ENCODE data around the gene EPHA5.

The EPHA5 gene

DNA sequence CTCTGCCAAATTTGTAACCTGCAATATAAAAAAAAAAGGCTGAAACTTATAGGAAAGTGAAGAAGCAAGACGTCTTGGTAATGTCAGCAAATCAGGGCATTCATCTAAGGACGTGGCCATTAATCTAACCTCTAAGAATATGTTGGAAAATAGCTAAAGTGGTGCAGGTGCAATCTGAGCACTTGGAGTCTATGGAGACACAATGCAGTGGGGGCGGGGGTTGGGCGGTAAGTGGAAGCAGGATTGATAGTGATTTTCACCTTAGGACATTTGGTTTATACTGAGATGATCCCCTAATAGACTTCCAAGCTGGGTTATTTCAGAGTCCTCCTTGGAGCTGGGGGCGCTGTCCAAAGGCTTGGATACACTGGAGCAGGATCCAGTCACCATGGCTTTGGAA, 283.4 kb downstream of the EPHA5 start:
- H3K36me3 ChIP-seq (ENCODE audit: insufficient read depth, low read length): no peaks in the 10 kb centered on the region
- H3K27ac ChIP-seq (ENCODE audit: low read length): no peak overlapping the region
- no peak overlapping the region for H3K9ac ChIP-seq (ENCODE audit: low read depth, low read length)
- DNase-seq (no peak), ATAC-seq (ENCODE audit: insufficient read depth, low read depth) (no peak)
- no peaks in the 10 kb centered on the region for H4K20me1 ChIP-seq (ENCODE audit: insufficient read depth, low read length)
- no peaks in the 10 kb centered on the region for H3K27me3 ChIP-seq (ENCODE audit: insufficient read depth, low read length, poor library complexity)
- no peaks in the 10 kb centered on the region for H3K79me2 ChIP-seq (ENCODE audit: insufficient read depth, low read length)
- H3K4me2 ChIP-seq (ENCODE audit: insufficient read depth, low read length): no peak overlapping the region
- H3K9me3 ChIP-seq (ENCODE audit: insufficient read depth, low read length, severe bottlenecking): no peaks in the 10 kb centered on the region
- TF ChIP-seq, protein P1, sequence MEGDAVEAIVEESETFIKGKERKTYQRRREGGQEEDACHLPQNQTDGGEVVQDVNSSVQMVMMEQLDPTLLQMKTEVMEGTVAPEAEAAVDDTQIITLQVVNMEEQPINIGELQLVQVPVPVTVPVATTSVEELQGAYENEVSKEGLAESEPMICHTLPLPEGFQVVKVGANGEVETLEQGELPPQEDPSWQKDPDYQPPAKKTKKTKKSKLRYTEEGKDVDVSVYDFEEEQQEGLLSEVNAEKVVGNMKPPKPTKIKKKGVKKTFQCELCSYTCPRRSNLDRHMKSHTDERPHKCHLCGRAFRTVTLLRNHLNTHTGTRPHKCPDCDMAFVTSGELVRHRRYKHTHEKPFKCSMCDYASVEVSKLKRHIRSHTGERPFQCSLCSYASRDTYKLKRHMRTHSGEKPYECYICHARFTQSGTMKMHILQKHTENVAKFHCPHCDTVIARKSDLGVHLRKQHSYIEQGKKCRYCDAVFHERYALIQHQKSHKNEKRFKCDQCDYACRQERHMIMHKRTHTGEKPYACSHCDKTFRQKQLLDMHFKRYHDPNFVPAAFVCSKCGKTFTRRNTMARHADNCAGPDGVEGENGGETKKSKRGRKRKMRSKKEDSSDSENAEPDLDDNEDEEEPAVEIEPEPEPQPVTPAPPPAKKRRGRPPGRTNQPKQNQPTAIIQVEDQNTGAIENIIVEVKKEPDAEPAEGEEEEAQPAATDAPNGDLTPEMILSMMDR (IDR thresholded peaks at IDR 0.05; ENCODE audit: borderline replicate concordance, extremely low read depth, low read length, poor library complexity, severe bottlenecking): no peak
- TF ChIP-seq EZH2 (IDR thresholded peaks at IDR 0.05; ENCODE audit: borderline replicate concordance, low read depth, low read length, severe bottlenecking): no peak
- H2AFZ ChIP-seq (ENCODE audit: low read depth, low read length): no peak overlapping the region
- H3K4me3 ChIP-seq (ENCODE audit: low read depth in 1 of 2, low read length in 2 of 2): no peak overlapping the region
- H3K4me1 ChIP-seq (ENCODE audit: insufficient read depth, low read length): no peaks in the 10 kb centered on the region

DNA sequence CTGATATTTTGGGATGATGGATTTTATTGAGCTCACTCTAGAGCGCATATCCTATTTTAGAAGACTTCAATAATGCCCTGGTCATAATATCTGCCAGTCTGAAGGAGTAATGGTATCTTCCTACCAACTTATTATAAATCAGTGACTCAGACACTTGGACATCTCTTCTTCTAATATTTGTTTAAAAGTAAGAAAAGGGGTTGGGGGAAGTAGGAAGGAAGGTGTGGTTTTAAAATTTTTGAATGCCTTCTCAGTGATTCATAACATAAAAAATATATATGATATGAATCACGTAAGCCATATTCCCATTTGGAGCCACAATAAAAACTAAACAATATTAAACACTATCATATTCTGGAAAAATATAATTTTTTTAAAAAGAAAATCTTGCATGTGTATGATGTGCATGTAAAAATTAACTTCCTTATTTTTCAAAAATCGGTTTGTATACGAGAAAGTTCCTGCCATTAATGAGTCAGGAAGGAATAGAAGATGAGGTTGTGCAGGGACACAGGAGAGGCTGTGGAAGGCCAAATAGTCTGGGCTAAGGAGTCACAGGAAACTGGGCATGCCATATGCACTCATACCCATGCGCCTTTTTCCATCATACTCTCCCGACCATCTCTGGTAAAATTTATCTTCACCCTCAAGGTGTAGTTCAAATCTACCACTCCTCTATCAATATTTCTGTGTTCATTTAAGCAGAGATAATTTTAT, 286.5 kb downstream of the EPHA5 start:
- no peaks in the 10 kb centered on the region for H3K4me1 ChIP-seq (ENCODE audit: insufficient read depth, low read length)
- no peaks in the 10 kb centered on the region for H3K27me3 ChIP-seq (ENCODE audit: insufficient read depth, low read length, poor library complexity)
- no peaks in the 10 kb centered on the region for H3K79me2 ChIP-seq (ENCODE audit: insufficient read depth, low read length)
- no peaks in the 10 kb centered on the region for H3K9me3 ChIP-seq (ENCODE audit: insufficient read depth, low read length, severe bottlenecking)
- no peak overlapping the region for H3K4me2 ChIP-seq (ENCODE audit: insufficient read depth, low read length)
- H3K9ac ChIP-seq (ENCODE audit: low read depth, low read length): no peak overlapping the region
- no peak for ATAC-seq (ENCODE audit: insufficient read depth, low read depth)
- H3K36me3 ChIP-seq (ENCODE audit: insufficient read depth, low read length): no peaks in the 10 kb centered on the region
- no peaks in the 10 kb centered on the region for H4K20me1 ChIP-seq (ENCODE audit: insufficient read depth, low read length)
- no peak overlapping the region for H3K27ac ChIP-seq (ENCODE audit: low read length)
- TF ChIP-seq EZH2 (IDR thresholded peaks at IDR 0.05; ENCODE audit: borderline replicate concordance, low read depth, low read length, severe bottlenecking): no peak
- TF ChIP-seq, protein P1 (IDR thresholded peaks at IDR 0.05; ENCODE audit: borderline replicate concordance, extremely low read depth, low read length, poor library complexity, severe bottlenecking): no peak
- H3K4me3 ChIP-seq (ENCODE audit: low read depth in 1 of 2, low read length in 2 of 2): no peak overlapping the region
- H2AFZ ChIP-seq (ENCODE audit: low read depth, low read length): no peak overlapping the region
- no peak for DNase-seq

DNA sequence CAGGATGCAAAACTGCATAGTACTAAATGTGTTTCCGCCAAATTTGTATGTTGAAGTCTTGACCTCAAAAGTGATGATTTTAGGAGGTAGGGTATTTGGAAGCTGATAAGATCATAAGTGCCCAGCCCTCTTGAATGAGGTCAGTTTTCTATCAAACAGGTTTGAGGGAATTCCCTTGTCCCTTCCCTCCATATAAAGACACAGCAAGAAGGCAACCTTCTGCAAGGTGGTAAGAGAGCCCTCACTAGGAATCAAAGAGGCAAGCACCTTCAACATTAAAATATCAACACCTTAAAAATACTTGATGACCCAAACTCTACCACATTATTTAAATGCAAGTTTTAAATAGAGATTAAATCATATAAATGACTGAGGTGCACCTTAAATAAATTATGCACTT, 288.6 kb downstream of the EPHA5 start:
- no peak overlapping the region for H2AFZ ChIP-seq (ENCODE audit: low read depth, low read length)

More for the DNA sequence above, 288.6 kb downstream of the EPHA5 start:
- Histone ChIP-seq H3K27ac (ENCODE audit: low read length) (no peak overlapping the region), H3K27me3 (ENCODE audit: insufficient read depth, low read length, poor library complexity) (no peaks in the 10 kb centered on the region), H3K9me3 (ENCODE audit: insufficient read depth, low read length, severe bottlenecking) (no peaks in the 10 kb centered on the region), H3K79me2 (ENCODE audit: insufficient read depth, low read length) (no peaks in the 10 kb centered on the region), H3K4me2 (ENCODE audit: insufficient read depth, low read length) (no peak overlapping the region), H3K4me1 (ENCODE audit: insufficient read depth, low read length) (no peaks in the 10 kb centered on the region), H3K4me3 (ENCODE audit: low read depth in 1 of 2, low read length in 2 of 2) (no peak overlapping the region), H3K36me3 (ENCODE audit: insufficient read depth, low read length) (no peaks in the 10 kb centered on the region), H3K9ac (ENCODE audit: low read depth, low read length) (no peak overlapping the region), H4K20me1 (ENCODE audit: insufficient read depth, low read length) (no peaks in the 10 kb centered on the region)
- TF ChIP-seq EZH2 (IDR thresholded peaks at IDR 0.05; ENCODE audit: borderline replicate concordance, low read depth, low read length, severe bottlenecking): no peak
- TF ChIP-seq, protein P1 (IDR thresholded peaks at IDR 0.05; ENCODE audit: borderline replicate concordance, extremely low read depth, low read length, poor library complexity, severe bottlenecking): no peak
- DNase-seq (no peak), ATAC-seq (ENCODE audit: insufficient read depth, low read depth) (no peak)

All from DND-41 (cell line).